HG02938 (cell line): ENCODE measurements around the gene GLYR1.
"Not testable (repeated sequence)": the region's sequence is repeated elsewhere in the genome, so short reads cannot be mapped to it uniquely, and the experiment has no call there.

Source experiments
- ATAC-seq: cut with Tn5 transposase; IDR thresholded peaks from one replicate; pipeline ENCODE4 v1.9.1; 2021; ENCODE audit warnings: mild to moderate bottlenecking, moderate library complexity; ENCODE audit not compliant: unreplicated experiment

GLYR1 gene

DNA sequence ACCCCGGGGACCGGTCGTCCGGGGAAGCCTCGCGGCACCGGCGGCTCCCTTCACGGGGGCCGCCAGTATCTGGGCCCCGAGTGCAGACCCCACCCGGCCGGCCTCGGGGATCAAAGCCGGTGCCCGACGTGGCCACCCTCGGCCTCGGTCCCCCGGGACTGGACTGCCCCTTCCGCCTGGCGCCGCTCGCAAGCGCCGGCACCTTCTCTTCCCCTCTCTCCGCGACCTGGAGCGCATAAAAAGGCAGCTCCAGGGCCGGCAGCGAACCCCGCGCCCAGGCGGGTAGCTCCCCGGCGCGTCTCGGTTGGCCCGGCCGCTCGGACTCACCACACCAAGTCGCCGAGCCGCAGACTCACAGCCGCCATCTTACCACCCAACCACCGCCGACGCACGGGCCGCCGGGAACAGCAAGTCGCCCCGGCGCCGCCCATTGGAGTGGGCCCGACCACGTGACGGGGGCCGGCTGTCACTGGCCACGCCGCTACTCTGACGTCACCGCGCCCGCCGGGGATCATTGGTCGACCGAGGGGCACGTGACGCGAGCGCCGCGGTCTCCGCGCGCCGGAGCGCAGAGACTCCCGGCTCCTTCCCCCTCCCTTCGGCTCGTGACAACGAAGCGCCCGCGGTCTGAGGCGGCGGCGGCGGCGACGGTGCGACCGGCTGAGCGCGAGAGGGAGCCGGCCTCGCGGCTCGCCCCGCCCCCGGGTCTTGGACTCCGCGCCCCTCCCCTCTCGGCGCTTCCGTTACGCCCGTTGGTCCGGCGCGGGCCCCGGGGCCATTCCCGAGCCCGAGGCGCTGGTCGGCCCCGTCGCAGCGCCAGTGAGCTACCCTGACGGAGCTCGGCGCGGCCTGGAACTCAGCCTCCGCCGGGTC is at the start of gene GLYR1, which contains the start of gene UBN1:
GLYR1 (minus strand) TSS at position 388 of the 873 bp plus-strand sequence; CDS start at position 365, 23 bp downstream.
UBN1 (plus strand) TSS at position 581 of the 873 bp plus-strand sequence. CDS start 5,437 bp downstream, outside the sequence.
- ATAC-seq: peak; percentile 79

DNA sequence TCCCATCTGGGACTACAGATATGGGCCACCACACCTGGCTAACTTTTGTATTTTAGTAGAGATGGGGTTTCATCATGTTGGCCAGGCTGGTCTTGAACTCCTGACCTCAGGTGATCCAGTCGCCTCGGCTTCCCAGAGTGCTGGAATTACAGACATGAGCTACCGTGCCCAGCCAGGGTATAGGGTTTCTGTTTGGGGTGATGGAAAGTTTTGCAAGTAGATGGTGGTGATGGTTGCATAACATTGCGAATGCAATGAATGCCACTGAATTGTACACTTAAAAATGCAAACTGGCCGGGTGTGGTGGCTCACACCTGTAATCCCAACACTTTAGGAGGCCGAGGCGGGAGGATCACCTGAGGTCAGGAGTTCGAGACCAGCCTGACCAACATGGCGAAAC is 49.7 kb upstream of the GLYR1 start:
- not testable (repeated sequence) for ATAC-seq

DNA sequence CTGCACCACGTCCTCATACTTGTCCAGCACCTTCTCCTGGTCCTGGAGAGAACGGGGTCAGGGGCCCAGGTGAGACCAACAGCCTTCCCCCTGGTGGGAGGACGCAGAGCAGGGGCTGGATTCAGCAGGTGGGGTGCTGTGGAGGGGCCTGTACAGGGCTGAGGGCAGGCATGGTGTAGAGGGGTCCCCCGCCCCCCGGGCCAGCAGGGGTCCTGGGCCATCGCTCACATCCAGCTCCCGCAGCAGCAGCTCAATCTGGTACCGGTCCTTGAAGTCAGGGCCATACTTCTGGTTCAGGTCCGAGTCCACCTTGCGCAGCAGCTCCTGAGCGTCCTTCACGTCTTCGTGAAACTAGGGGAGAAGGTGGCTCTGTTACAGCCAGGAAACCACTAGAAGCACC is 48.3 kb upstream of the GLYR1 start:
- no peak for ATAC-seq

DNA sequence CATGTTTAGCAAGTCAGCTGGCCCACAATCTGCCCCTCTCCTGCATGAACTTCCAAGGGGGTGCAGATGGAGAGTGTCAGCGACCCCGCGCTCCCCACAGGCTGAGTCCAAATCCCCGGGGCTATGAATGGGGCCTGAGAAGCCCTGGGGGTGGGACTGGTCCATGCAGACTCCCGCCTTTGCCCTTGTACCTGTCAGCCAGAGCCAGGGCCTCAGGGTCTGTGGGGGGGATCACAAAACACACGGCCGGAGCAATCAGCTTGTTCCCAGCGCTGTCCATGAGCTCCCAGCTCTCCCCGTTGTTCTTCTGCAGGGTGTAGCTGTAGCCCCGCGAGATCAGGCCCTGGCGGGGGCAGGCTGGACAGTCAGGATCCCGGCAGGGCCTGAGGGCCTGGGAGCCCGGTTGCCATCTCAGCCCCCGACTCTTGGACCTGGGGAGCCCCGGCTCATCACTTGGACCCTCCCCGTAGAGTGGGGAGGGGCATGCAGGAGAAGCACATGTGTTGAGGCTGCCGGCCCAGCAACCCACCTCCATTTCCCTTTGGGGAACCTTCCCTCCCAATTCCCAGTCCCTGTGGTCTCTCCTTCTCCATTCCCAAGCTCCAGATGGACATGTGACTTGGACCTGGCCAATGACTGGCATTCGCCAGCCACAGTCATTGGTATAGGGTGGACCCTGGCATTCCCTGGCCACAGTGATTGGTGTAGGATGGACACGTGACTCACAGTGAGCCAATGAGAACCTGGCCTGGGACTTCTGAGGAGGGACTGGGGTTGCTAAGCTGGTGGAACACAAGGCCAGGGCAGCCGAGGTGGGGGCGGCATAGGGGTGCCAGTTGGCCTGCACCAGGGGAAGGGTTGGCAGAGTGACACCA is 47.4 kb upstream of the GLYR1 start:
- ATAC-seq: no peak

DNA sequence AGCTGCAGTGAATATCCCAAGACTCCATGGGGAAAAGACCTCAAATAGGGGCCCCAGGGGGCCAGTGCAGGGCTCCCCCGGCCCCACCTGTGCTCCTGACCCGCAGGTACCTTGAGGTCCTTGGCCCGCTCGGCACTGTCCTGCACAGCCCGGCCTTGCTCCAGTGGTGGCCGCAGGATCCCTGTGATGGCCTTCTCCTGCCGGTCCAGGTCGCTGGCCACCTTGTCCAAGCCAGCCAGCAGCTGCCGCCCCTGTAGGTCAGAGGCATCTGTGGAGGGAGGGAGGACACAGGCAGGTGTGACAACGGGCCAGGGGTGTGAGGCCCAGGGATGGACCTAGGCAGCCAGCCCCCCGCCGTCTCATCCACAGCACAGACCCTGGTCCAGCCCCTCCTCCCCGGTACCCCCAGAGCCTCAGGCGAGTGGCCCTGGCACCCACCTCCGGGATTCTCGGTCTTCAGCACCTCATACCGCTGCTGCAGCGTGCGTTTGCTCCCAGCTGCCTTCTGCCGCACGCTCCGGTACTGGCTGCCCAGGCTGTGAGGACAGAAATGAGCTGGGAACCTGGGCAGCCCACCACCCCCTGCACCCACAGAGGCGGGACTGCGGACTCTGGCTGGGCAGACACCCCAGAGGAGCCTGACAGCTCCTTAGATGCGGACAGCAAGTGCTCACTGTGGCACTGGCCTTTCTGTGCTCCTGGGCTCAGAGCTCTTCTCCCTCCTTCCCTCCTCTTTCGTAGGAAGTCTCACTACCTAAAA is 46.2 kb upstream of the GLYR1 start:
- no peak for ATAC-seq

DNA sequence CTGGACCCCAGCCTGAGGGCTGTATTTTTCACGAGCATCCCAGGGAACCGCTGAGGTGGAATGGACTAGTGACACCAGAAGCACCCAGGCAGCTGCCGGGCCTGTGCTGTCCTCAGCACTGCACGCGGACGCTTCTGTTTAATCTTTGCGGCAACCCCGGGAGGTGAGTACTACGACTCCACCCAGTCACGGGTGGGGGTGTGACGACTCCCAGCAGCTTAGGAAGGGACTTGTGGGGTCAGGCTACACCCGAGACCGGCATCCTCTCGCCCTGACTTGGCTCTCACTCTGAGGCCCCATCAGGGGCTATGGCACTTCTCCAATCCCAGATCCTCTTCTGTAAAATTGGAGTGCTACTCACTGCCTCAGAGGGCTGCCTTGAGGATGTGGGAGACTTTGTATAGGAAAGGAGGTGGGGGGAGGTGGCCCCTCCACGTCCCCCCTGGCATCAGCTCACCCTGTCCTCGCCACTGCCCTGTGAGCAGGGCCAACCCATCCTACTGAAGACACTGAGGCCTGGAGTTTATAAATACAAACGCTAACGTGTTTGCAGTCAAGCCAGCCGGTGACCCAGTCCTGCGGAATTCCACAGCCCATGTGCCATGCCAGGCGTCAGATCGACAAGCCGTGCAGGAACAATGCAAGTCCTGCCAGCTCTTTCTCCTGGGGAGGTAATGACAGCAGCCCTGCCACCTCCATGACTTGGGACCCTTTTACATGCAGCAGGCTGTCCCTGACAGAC is 45.4 kb upstream of the GLYR1 start:
- no peak for ATAC-seq

DNA sequence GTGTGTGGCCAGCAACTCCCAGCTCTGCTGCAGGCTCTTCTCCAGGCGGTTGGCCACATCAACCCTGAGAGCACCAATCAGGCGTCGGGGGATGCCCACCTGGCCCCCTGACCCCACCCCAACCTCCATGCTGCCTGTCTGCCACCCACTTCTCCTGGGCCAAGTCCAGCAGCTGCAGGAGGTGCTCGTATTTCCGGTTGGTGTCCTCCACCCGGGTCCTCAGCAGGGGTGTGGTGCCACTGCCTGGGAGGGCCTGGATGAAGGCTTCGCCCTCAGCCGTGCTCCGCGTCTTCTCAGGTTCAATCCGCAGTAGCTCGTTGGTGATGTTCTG is 44.8 kb upstream of the GLYR1 start:
- ATAC-seq: no peak

DNA sequence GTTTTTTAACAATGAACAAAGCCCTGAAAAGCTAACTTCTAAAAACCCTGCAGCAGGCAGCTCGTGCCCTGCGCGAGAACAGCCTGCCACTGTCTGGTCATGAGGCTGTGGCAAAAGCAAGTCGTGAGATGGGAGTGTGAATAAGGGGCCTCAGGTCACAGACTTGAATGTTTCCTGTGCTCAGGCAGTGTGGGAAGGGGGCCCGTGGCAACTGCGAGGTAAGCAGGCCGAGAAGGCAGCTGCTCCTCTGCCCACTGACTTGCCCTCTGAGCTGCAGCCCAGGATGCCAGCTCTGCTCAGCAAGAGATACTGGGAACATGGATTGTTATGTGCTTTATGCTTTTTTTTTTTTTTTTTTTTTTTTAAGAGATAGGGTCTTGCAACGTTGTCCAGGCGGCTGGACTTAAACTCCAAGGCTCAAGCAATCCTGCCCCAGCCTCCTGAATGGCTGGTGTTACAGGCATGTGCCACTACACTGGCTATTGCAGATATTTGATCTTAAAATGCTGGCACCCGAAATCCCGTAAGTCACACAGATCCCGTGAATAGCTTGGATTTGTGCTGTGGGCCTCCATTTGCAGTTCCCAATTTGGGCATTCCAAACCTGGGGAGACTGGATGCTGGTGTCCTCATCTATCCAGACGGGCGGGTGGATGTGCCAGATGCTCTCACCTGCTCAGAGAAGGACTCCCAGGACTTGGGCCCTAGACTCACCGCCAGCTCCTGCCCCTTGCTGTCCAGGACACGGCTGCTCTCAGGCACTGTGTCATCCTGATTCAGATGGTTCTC is 44.2 kb upstream of the GLYR1 start:
- ATAC-seq: no peak

DNA sequence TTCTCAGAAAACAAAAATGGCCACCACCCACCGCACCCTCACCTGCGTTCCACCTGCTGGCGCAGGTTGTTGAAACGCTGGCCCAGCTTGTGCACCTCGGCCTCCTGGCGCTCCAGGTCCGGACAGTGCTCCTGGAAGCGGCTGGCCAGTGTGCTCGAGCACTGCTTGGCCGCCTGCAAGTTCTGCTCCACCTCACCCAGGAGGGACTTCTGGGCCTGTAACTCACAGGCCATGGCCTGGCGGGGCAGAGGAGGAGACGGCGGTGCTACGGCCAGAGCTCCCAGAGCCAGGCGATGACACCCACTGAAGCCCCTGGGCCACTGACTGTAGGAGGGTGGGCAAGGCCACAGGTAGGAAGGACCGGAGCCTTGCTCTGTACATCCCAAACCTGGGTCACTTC is 43.6 kb upstream of the GLYR1 start:
- no peak for ATAC-seq

DNA sequence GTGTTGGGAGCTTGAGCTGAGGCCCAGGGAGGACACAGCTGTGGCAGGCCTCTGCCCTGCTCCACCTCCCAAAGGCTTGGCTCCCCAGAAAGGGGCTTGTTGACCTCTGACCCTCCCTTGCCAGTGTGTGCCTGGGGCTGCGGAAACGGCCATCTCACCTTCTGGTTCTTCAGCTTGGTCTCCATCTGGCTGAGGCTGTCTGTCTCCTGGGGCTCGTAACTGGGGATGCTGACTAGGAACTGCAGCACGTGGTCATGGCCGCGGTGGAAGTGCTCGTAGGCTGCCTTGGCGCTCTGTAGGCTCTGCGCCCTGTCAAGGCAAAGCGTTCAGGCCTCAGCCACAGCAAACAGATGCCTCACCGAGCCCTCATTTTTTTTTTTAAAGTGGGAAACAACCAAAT is 42.9 kb upstream of the GLYR1 start:
- ATAC-seq: no peak

DNA sequence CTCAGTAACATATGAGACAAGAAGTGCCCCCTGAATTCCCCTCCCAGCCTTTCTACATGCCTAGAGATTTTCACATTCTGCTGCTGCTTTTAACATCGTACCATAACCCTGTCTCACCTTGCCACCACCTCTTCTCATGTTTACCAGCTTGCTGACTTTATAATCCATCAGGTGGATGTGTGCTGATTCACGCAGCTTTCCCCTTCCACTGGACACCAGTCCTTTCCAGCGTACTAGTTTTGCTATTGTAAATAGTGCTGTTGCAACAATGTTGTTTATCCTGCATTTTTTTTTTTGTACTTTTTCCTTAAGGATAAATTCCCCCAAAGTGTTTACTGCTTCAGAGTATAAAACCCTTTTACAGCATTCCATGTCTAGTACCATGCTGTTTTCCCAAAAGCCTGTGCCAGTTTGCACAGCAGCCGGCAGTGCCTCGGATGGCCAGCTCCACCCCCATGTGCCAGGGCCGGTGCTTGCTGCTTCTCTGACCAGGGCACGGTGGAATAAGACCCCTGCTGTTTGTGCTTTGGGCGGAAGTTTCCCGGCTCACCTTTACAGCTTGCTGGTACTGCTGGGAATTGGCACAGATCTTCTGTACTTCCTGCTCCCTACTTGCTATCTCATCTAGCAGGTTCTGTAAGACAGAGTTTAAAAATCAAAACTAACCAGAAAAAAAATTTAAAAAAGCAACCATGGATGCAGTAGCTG is 41.5 kb upstream of the GLYR1 start:
- no peak for ATAC-seq

DNA sequence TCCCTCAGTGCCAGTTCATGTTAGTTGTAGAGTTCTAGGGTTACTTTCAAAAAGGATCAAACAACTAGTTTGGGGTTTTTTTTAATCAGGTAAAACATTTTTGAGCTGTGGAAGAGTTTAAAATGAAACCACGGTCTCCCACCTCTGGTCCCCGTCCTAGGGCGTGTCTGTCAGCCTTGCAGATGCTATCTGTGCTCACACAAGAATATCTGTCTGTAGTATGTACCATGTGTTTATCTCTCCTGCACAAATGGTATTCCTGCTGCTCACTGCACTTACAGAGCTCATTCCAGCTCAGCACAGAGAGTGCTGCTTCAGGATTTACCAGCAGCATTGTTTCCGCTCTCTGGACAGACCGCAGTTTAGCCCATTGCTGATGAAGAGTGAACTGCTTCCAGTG is 39.1 kb upstream of the GLYR1 start:
- ATAC-seq: no peak

DNA sequence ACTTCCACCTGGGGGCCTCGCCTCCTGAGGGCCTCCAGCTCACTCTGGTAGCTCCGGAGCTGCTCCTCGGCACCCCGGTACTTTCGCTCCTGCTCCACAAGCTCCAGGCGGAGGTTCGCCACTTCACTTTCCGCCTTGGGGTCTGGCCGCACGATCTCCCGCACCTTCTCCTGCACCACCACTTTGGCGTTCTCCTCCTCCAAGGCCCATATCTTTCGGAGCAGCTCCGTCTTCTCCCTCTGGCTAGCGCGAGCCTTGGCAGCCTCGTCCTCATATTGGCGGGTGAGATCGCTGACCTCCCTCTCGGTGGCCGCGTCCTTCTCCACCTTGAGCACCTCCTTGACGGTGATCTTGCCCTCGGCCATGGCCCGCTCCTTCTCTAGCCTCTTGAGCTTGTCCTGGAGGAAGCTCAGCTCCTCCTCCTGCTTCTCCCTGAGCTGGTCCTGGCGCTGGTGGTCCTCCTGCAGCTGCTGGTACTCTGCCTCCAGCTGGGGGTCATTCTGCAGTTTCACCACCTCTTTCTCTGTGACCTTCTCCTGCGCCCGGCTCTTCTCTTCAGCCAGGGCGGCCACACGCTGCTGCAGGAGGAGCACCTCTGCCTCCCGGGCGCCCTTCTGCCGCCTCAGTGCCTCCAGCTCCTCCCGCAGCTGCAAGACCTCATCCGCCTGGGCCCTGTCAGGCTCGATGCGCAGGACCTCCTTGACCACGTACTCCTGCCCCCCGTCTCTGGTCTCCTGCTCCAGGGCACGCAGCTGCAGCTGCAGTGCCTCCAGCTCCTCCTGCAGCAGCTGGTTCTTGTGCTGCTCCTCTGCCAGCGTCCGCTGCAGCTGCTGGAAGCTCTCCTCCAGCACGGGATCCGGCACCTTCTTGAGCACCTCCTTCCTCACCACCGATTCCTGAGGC is 38.1 kb upstream of the GLYR1 start:
- no peak for ATAC-seq

DNA sequence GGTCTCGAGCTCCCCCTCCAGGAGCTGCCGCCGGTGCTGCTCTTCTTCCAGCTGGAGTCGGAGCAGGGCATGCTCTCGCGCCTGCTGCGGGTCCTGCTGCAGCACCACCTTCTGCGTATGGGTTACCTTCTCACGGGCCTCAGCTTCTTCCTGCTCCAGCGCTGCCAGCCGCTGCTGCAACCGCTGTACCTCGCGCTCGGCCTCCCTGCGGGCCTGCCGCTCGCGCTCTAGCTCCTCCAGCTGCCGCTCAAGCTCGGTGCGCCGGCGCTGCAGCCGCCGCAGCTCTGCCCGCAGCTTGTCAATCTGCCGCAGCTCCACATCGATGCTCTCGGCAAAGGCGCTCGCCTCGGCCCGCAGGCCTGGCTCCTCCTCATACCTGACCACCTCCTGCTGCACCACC is 37.1 kb upstream of the GLYR1 start:
- ATAC-seq: no peak

DNA sequence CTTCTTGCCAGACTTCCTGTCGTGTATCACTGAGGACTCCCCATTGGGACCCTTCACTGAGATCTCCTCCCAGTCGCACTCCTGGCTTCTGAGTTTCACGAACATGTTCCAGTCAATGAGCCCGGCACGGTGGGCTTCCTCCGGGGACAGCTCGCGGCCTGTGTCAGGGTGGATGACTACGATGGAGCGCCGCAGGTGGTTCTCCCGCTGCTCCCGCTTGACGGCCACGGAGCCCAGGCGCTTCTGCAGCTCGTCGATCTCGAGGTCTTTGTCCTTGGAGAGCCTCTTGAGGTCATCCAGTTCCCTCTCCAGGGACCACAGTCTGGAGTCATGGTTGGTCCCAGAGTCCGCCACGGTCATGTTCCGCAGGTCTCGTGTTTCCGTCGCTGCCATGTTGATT is 36.4 kb upstream of the GLYR1 start:
- ATAC-seq: no peak

DNA sequence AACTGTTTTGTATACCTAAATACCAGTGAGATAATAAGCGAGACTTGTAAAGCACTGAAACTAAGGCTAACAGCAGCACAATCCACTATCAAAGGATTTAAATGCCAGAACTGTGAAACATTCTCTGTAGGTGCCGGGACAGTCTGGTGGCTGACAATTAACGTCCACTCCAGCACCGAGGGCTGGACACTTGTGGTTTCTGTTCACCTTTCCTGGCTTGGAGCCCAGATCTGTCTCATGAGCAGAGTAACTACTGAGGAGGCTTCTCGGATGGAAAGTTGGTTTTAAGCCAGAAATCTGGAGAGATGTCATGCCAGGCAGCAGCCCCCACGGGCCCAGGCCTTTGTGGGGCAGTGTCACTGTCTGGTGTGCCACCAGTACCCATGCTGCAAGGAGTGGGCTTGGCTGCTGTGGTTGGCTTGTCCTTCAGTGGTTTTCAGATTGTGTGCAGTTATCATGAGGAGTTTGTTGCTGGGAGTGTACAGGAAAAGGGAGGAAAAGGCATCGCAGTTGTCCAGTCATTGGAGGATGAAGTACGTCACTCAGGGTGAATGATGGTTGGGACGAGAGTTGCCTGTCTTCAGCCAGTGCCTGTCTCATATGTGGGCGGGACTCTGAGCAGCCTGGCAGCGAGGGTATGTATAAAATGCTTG is 35.7 kb upstream of the GLYR1 start:
- ATAC-seq: no peak

DNA sequence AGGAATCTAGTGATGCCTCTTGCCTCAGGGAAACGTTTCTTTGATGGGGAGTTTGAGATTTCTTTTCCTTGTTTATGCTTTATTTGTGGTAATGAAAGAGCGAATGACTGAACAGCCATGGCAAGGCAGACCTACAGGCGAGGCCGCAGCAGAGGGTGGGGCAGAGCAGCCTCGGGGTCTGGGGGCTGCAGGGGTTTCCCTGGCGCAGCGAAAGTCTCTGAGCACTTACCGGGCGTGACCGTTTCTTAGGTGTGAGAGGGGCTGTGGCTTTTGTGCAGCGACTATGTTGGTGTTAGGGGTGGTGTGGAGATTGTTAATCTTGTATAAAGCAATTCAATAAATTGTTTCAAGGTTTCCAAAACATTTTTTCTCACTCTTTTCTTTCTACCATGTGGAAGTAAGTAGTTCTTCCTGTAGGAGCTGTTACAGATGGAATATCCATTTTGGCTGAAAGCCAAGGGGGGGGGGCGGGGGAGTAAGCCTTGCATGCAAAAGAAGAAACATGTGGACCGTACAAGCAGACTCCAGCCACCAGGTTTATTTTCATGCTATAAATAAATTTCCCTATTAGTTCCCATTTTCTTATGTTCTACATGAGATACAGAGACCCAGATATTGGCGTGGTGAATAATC is 35.0 kb upstream of the GLYR1 start:
- no peak for ATAC-seq
